Measurements from ENCODE around the gene GUCY2F.

GUCY2F gene

DNA sequence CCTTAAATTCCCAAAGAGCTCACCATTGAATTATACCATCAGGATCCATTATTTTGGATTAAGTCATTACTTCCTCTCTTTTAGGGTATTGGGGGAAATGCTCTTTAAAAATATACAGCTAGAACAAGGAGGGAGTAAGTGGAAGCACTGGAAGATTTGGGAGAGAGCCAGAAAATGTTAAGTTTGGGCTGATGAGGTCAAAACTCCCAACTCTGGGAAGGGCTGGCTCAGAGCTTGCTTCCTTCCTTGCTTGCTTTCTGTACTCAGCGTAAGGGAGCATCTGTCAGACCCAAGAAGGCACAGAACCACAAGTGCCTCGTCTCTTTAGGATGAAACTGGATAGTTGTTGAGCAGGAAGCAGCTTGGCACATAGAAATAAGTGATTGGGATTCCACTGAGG, 138.2 kb downstream of the GUCY2F start:
- no peak for DNase-seq (ENCODE audit: low read depth in 2 of 2)

- DNase-seq (ENCODE audit: low read depth in 2 of 2) = no peak
Observed at GRCh38 chrX:109336141-109336540, 145.7 kb downstream of the GUCY2F start.

GRCh38 chrX:109327251-109327650, 154.6 kb downstream of the GUCY2F start:
- DNase-seq (ENCODE audit: low read depth in 2 of 2) = no peak
